ENCODE measurements around the gene SPEF1.

The SPEF1 gene

DNA sequence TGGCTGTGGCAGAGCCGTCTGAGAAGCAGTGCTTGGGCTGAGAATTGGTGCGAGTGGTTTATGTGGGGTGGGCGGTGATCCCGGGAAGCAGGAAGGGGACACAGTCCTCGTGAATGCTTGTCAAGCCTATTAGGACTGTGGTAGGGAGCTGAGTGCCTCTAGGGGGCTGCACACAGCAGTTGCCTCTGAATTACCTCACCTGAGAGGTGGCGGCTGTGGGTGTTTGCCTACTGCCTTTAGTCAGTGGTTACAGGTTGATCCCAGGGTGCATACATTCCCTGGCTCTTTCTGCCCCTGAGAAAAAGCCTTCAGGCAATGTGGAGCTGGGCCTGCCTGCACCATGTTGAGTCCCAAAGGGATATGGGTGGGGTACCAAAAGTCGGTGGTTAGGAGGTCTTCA, 44.3 kb upstream of the SPEF1 start:
- peaks cover 8% of the 10 kb centered on the region for H3K4me1 ChIP-seq (ENCODE audit: insufficient read depth, low read length, severe bottlenecking)
- H3K27ac ChIP-seq (ENCODE audit: low read depth, low read length, poor library complexity, severe bottlenecking) = no peak overlapping the region
- no peaks in the 10 kb centered on the region for H3K9me3 ChIP-seq (ENCODE audit: low read length)
- TF ChIP-seq, protein P1, sequence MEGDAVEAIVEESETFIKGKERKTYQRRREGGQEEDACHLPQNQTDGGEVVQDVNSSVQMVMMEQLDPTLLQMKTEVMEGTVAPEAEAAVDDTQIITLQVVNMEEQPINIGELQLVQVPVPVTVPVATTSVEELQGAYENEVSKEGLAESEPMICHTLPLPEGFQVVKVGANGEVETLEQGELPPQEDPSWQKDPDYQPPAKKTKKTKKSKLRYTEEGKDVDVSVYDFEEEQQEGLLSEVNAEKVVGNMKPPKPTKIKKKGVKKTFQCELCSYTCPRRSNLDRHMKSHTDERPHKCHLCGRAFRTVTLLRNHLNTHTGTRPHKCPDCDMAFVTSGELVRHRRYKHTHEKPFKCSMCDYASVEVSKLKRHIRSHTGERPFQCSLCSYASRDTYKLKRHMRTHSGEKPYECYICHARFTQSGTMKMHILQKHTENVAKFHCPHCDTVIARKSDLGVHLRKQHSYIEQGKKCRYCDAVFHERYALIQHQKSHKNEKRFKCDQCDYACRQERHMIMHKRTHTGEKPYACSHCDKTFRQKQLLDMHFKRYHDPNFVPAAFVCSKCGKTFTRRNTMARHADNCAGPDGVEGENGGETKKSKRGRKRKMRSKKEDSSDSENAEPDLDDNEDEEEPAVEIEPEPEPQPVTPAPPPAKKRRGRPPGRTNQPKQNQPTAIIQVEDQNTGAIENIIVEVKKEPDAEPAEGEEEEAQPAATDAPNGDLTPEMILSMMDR (IDR thresholded peaks at IDR 0.05; ENCODE audit: low read length) = peak; percentile 14; the same call in 1 of the 2 replicates
- TF ChIP-seq EZH2 (IDR thresholded peaks at IDR 0.05; ENCODE audit: borderline replicate concordance, low read length) = no peak
- peaks cover 36% of the 10 kb centered on the region for H3K36me3 ChIP-seq (ENCODE audit: insufficient read depth, low read length)
- no peaks in the 10 kb centered on the region for H3K9me2 ChIP-seq (ENCODE audit: low read depth, low read length)
- H3K4me2 ChIP-seq (ENCODE audit: low read length) = no peak overlapping the region
- no peak overlapping the region for H3K9ac ChIP-seq (ENCODE audit: low read length)
- no peak overlapping the region for H3K4me3 ChIP-seq (ENCODE audit: low read depth, low read length, poor library complexity, severe bottlenecking)
- no peaks in the 10 kb centered on the region for H3K27me3 ChIP-seq (ENCODE audit: insufficient read depth, low read length)
- H4K20me1 ChIP-seq (ENCODE audit: insufficient read depth, low read length) = no peaks in the 10 kb centered on the region
- H2AFZ ChIP-seq (ENCODE audit: low read length) = no peak overlapping the region
- H3F3A ChIP-seq (ENCODE audit: insufficient read depth, low read length) = no peaks in the 10 kb centered on the region
- no peaks in the 10 kb centered on the region for H3K79me2 ChIP-seq (ENCODE audit: insufficient read depth, low read length)

DNA sequence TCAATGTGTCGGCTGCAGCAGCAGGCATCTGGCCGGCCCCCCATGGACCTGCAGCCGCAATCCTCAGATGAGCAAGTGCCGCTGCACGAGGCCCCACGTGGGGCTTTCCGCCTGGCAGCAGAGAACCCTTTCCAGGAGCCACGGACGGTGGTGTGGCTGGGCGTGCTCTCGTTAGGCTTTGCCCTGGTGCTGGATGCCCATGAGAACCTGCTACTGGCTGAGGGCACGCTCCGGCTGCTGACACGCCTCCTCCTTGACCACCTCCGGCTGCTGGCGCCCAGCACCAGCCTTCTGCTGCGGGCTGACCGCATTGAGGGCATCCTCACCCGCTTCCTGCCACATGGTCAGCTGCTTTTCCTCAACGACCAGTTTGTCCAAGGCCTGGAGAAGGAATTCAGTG, 42.6 kb upstream of the SPEF1 start:
- no peak for TF ChIP-seq EZH2 (IDR thresholded peaks at IDR 0.05; ENCODE audit: borderline replicate concordance, low read length)
- TF ChIP-seq, protein P1 (IDR thresholded peaks at IDR 0.05; ENCODE audit: low read length) = no peak
- Histone ChIP-seq H4K20me1 (ENCODE audit: insufficient read depth, low read length) (no peaks in the 10 kb centered on the region), H3K27me3 (ENCODE audit: insufficient read depth, low read length) (no peaks in the 10 kb centered on the region), H3F3A (ENCODE audit: insufficient read depth, low read length) (no peaks in the 10 kb centered on the region), H3K4me1 (ENCODE audit: insufficient read depth, low read length, severe bottlenecking) (peaks cover 18% of the 10 kb centered on the region), H3K36me3 (ENCODE audit: insufficient read depth, low read length) (peaks cover 31% of the 10 kb centered on the region), H3K79me2 (ENCODE audit: insufficient read depth, low read length) (no peaks in the 10 kb centered on the region), H3K9me2 (ENCODE audit: low read depth, low read length) (no peaks in the 10 kb centered on the region), H3K9me3 (ENCODE audit: low read length) (no peaks in the 10 kb centered on the region), H3K4me3 (ENCODE audit: low read depth, low read length, poor library complexity, severe bottlenecking) (no peak overlapping the region), H2AFZ (ENCODE audit: low read length) (no peak overlapping the region), H3K4me2 (ENCODE audit: low read length) (no peak overlapping the region), H3K9ac (ENCODE audit: low read length) (no peak overlapping the region), H3K27ac (ENCODE audit: low read depth, low read length, poor library complexity, severe bottlenecking) (no peak overlapping the region)

DNA sequence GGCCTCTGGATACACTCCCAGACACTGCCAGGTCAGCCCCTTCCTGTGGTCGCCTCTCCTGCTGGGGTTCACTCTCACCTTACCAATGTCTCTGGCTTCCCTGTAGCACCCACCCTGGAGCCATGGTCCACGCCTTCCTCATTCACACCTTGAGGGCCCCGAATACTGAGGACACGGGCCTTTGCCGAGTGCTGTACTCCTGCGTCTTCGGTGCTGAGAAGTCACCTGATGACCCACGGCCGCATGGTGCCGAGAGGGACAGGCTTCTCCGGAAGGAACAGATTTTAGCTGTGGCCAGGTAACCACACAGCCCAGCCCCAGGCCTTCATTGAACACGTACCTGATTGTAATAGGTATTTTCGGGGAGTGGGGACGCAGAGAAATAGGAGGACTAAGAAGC, 40.7 kb upstream of the SPEF1 start:
- Histone ChIP-seq H3F3A (ENCODE audit: insufficient read depth, low read length) (no peaks in the 10 kb centered on the region), H3K27ac (ENCODE audit: low read depth, low read length, poor library complexity, severe bottlenecking) (no peak overlapping the region)

More for the DNA sequence above, 40.7 kb upstream of the SPEF1 start:
- TF ChIP-seq, protein P1 (IDR thresholded peaks at IDR 0.05; ENCODE audit: low read length) = no peak
- no peak for TF ChIP-seq EZH2 (IDR thresholded peaks at IDR 0.05; ENCODE audit: borderline replicate concordance, low read length)
- H2AFZ ChIP-seq (ENCODE audit: low read length) = no peak overlapping the region
- H3K9me2 ChIP-seq (ENCODE audit: low read depth, low read length) = no peaks in the 10 kb centered on the region
- H3K4me1 ChIP-seq (ENCODE audit: insufficient read depth, low read length, severe bottlenecking) = peaks cover 27% of the 10 kb centered on the region
- H3K9me3 ChIP-seq (ENCODE audit: low read length) = no peaks in the 10 kb centered on the region
- no peak overlapping the region for H3K9ac ChIP-seq (ENCODE audit: low read length)
- no peaks in the 10 kb centered on the region for H3K27me3 ChIP-seq (ENCODE audit: insufficient read depth, low read length)
- H3K79me2 ChIP-seq (ENCODE audit: insufficient read depth, low read length) = no peaks in the 10 kb centered on the region
- H4K20me1 ChIP-seq (ENCODE audit: insufficient read depth, low read length) = no peaks in the 10 kb centered on the region
- no peak overlapping the region for H3K4me3 ChIP-seq (ENCODE audit: low read depth, low read length, poor library complexity, severe bottlenecking)
- peaks cover 26% of the 10 kb centered on the region; the same call in 1 of the 2 replicates for H3K36me3 ChIP-seq (ENCODE audit: insufficient read depth, low read length)
- H3K4me2 ChIP-seq (ENCODE audit: low read length) = no peak overlapping the region
